H1 (cell line): Measurements from ENCODE around the gene RCC2. TPM values are rescaled to one million over a fixed set of nuclear protein-coding genes. Genes with fewer than 3 reads are reported as not detected.

Source experiments
- CTCF ChIA-PET: fragments of 300-600 bp; sonication (Branson Sonifier 250); formaldehyde crosslinking; loops from one replicate; lab custom pipeline; 2021; ENCODE audit not compliant: partially characterized antibody; lab: Charles Lee
- POLR2A ChIA-PET: fragments of 300-600 bp; sonication (Branson Sonifier 250); formaldehyde crosslinking; loops from one replicate; lab custom pipeline; 2021; ENCODE audit warnings: inconsistent platforms; ENCODE audit not compliant: partially characterized antibody; lab: Charles Lee
- DNase-seq, 2 experiments: peaks; one replicate each; pipeline versions ENCODE4 v3.0.0 to v3.0.0-alpha.2; 2010 to 2022; ENCODE audit warnings: low spot score in 2 of 2, low read depth in 1 of 2, mixed read lengths in 1 of 2
- FAIRE-seq: peaks from 2 replicates; lab custom pipeline; 2011; peaks lifted over from hg19 to GRCh38; lab: Jason Lieb, UNC
- H2AFZ ChIP-seq: 2 replicates; pipeline ENCODE4 v1.8.1; 2012; ENCODE audit warnings: low read length, inconsistent platforms
- H2AK5ac ChIP-seq: 2 replicates; pipeline ENCODE4 v1.6.1; 2013; ENCODE audit warnings: low read depth, low read length
- H2BK120ac ChIP-seq: replicated peaks from 2 replicates; pipeline ENCODE3; 2013; ENCODE audit warnings: low read depth, low read length, inconsistent platforms
- H2BK12ac ChIP-seq: 2 replicates; pipeline ENCODE4 v1.6.1; 2013; ENCODE audit warnings: low read depth, low read length
- H2BK15ac ChIP-seq: 2 replicates; pipeline ENCODE4 v1.6.1; 2013; ENCODE audit warnings: low read length
- H2BK20ac ChIP-seq: 2 replicates; pipeline ENCODE4 v1.6.1; 2013; ENCODE audit warnings: low read length
- H2BK5ac ChIP-seq: 2 replicates; pipeline ENCODE4 v1.6.1; 2013; ENCODE audit warnings: low read depth, low read length
- H3K14ac ChIP-seq: 2 replicates; pipeline ENCODE4 v1.6.1; 2013; ENCODE audit warnings: inconsistent platforms; ENCODE audit not compliant: insufficient read length
- H3K18ac ChIP-seq: 2 replicates; pipeline ENCODE4 v1.6.1; 2013; ENCODE audit warnings: low read length; ENCODE audit errors: extremely low read depth
- H3K23ac ChIP-seq: 2 replicates; pipeline ENCODE4 v1.6.1; 2013; ENCODE audit warnings: inconsistent platforms; ENCODE audit not compliant: insufficient read length
- H3K23me2 ChIP-seq: 2 replicates; pipeline ENCODE4 v1.6.1; 2013; ENCODE audit warnings: low read depth, low read length
- H3K27ac ChIP-seq: 2 replicates; pipeline ENCODE4 v1.6.1; 2011; ENCODE audit warnings: low read depth, low read length, inconsistent platforms
- H3K27me3 ChIP-seq, 4 experiments: replicated peaks in 1 of 4; 1 replicate in 1 of 4; 2 replicates in 3 of 4; pipeline versions ENCODE4 v1.6.1 to v1.8.1; 2011 to 2013; ENCODE audit warnings: low read length in 3 of 4, mild to moderate bottlenecking in 3 of 4, inconsistent platforms in 2 of 4, mixed read lengths in 2 of 4, moderate library complexity in 1 of 4; ENCODE audit not compliant: control insufficient read depth in 3 of 4, insufficient read depth in 3 of 4; ENCODE audit errors: extremely low read depth in 1 of 4
- H3K36me3 ChIP-seq, 4 experiments: 2 replicates each; pipeline versions ENCODE4 v1.6.1 to v1.8.1; 2011 to 2013; ENCODE audit warnings: mild to moderate bottlenecking in 4 of 4, low read length in 3 of 4, moderate library complexity in 2 of 4, control low read depth in 1 of 4, inconsistent platforms in 1 of 4; ENCODE audit not compliant: insufficient read depth in 4 of 4, control insufficient read depth in 2 of 4
- H3K4ac ChIP-seq: replicated peaks from 2 replicates; pipeline ENCODE3; 2013; ENCODE audit warnings: low read length, low read depth, mixed read lengths, inconsistent platforms; ENCODE audit not compliant: insufficient read length
- H3K4me1 ChIP-seq, 4 experiments: replicated peaks in 1 of 4; 1 replicate in 1 of 4; 2 replicates in 3 of 4; pipeline versions ENCODE4 v1.6.1 to v1.8.1; 2011 to 2013; ENCODE audit warnings: low read length in 3 of 4, inconsistent platforms in 2 of 4, mixed read lengths in 1 of 4; ENCODE audit not compliant: insufficient read depth in 4 of 4, control insufficient read depth in 3 of 4
- H3K4me2 ChIP-seq, 2 experiments: 2 replicates each; pipeline versions ENCODE4 v1.6.1 to v1.8.1; 2011 to 2013; ENCODE audit warnings: low read depth in 2 of 2, low read length in 2 of 2, control low read depth in 1 of 2, inconsistent platforms in 1 of 2, mild to moderate bottlenecking in 1 of 2; ENCODE audit not compliant: insufficient read depth in 1 of 2
- H3K4me3 ChIP-seq, 4 experiments: fragments of 200-600, 300-600 bp in 1 of 4; sonication (generic), shearing (Covaris generic), sonication (Bioruptor Twin) in 1 of 4; 2 replicates each; pipeline versions ENCODE4 v1.5.1 to v1.8.1; 2011 to 2016; ENCODE audit warnings: low read length in 4 of 4, low read depth in 3 of 4, control low read depth in 2 of 4, inconsistent platforms in 2 of 4, mild to moderate bottlenecking in 2 of 4, mixed read lengths in 1 of 4, moderate library complexity in 1 of 4; ENCODE audit not compliant: insufficient read depth in 2 of 4; ENCODE audit errors: extremely low read depth in 1 of 4
- H3K56ac ChIP-seq: replicated peaks from 2 replicates; pipeline ENCODE3; 2013; ENCODE audit warnings: low read depth, mild to moderate bottlenecking, mixed read lengths, low read length, inconsistent platforms; ENCODE audit not compliant: insufficient read length
- H3K79me1 ChIP-seq: 2 replicates; pipeline ENCODE4 v1.6.1; 2013; ENCODE audit warnings: low read depth, low read length, control low read depth
- H3K79me2 ChIP-seq, 2 experiments: 2 replicates each; pipeline versions ENCODE4 v1.6.1 to v1.8.1; 2012 to 2013; ENCODE audit warnings: low read length in 2 of 2, mild to moderate bottlenecking in 2 of 2, inconsistent platforms in 1 of 2; ENCODE audit not compliant: insufficient read depth in 2 of 2, control insufficient read depth in 1 of 2
- H3K9ac ChIP-seq, 4 experiments: replicated peaks in 1 of 4; 1 replicate in 1 of 4; 2 replicates in 3 of 4; pipeline versions ENCODE4 v1.6.1 to v1.8.1; 2011 to 2013; ENCODE audit warnings: low read depth in 3 of 4, low read length in 3 of 4, control low read depth in 2 of 4, mild to moderate bottlenecking in 2 of 4, moderate library complexity in 2 of 4, inconsistent platforms in 1 of 4; ENCODE audit errors: extremely low read depth in 1 of 4
- H3K9me3 ChIP-seq, 2 experiments: 2 replicates each; pipeline versions ENCODE4 v1.6.1 to v1.8.1; 2012 to 2013; ENCODE audit warnings: mild to moderate bottlenecking in 2 of 2, moderate library complexity in 2 of 2, control low read depth in 1 of 2, inconsistent platforms in 1 of 2, low read depth in 1 of 2, low read length in 1 of 2, mixed read lengths in 1 of 2; ENCODE audit not compliant: insufficient read depth in 2 of 2
- H4K20me1 ChIP-seq, 2 experiments: replicated peaks in 1 of 2; 2 replicates each; pipeline versions ENCODE3 to v1.8.1; 2011 to 2013; ENCODE audit warnings: inconsistent platforms in 2 of 2, low read length in 2 of 2, mild to moderate bottlenecking in 1 of 2; ENCODE audit not compliant: insufficient read depth in 2 of 2, control insufficient read depth in 1 of 2
- H4K5ac ChIP-seq: 2 replicates; pipeline ENCODE4 v1.6.1; 2013; ENCODE audit warnings: low read length, low read depth, mixed read lengths, inconsistent platforms; ENCODE audit not compliant: insufficient read length
- H4K8ac ChIP-seq: 2 replicates; pipeline ENCODE4 v1.8.0; 2013; ENCODE audit warnings: mild to moderate bottlenecking, moderate library complexity, low read length, inconsistent platforms; ENCODE audit not compliant: insufficient read depth; ENCODE audit errors: extremely low read depth
- H4K91ac ChIP-seq: replicated peaks from 2 replicates; pipeline ENCODE3; 2013; ENCODE audit warnings: low read length, mixed read lengths, inconsistent platforms; ENCODE audit not compliant: insufficient read length
- HDAC6 ChIP-seq: IDR thresholded peaks from one replicate; pipeline ENCODE4 v1.7.1; 2012; ENCODE audit warnings: low read depth, mild to moderate bottlenecking, inconsistent platforms, low read length, moderate library complexity
- POLR2A ChIP-seq, 2 experiments: IDR thresholded peaks; 1 replicate in 1 of 2; 2 replicates in 1 of 2; pipeline ENCODE4 v1.6.1; 2011; ENCODE audit warnings: low read depth in 2 of 2, low read length in 2 of 2, mild to moderate bottlenecking in 2 of 2; ENCODE audit errors: control extremely low read depth in 1 of 2
- POLR2AphosphoS5 ChIP-seq: IDR thresholded peaks from 2 replicates; pipeline ENCODE4 v1.6.1; 2011; ENCODE audit warnings: low read depth, low read length
- SIN3A ChIP-seq, 2 experiments: IDR thresholded peaks in 1 of 2; conservative IDR thresholded peaks in 1 of 2; 2 replicates each; pipeline ENCODE4 v1.6.1; 2011 to 2012; ENCODE audit warnings: low read length in 2 of 2, improper control_type of control experiment in 1 of 2, low read depth in 1 of 2, mild to moderate bottlenecking in 1 of 2
- WGBS, 2 experiments: shearing (Covaris generic) in 1 of 2; methylation state at CpG; one replicate each; pipeline versions ENCODE4 v1.1.6 to v1.1.7; 2013 to 2015; ENCODE audit warnings: low lambda C conversion rate in 2 of 2, mixed read lengths in 2 of 2, inconsistent platforms in 1 of 2, low coverage in 1 of 2, missing lambda C conversion rate in 1 of 2; ENCODE audit not compliant: insufficient replicate concordance in 2 of 2, insufficient coverage in 1 of 2, insufficient read length in 1 of 2; ENCODE audit errors: extremely low coverage in 1 of 2, missing lambda C conversion rate in 1 of 2; 5-methylcytosine and 5-hydroxymethylcytosine counted together
- polyA plus RNA-seq, 7 experiments: library from polyadenylated mRNA; depleted of rRNA in 3 of 7; stranded (reverse) in 5 of 7; unstranded in 2 of 7; fragments of >200 nt in 5 of 7; fragments of 200-250 nt in 2 of 7; gene quantifications; 1 replicate in 5 of 7; 2 replicates in 1 of 7; 4 replicates in 1 of 7; pipeline versions ENCODE4 v1.2.1 to v1.2.3, GENCODE V29; 2011 to 2013; ENCODE audit warnings: missing spikeins in 2 of 7, mixed read lengths in 2 of 7
- total RNA-seq: library from RNA; stranded (reverse); fragmentation: NEBNext Ultra II Directional; extraction: Animal tissue kit (Norgen Biotek cat#: 25700); gene quantifications from 2 replicates; pipeline ENCODE4 v1.2.1, GENCODE V29; 2021
- TF ChIP-seq, protein P1 (sequence below): IDR thresholded peaks from 2 replicates; pipeline ENCODE4 v1.6.1; 2011; ENCODE audit warnings: low read length, improper control_type of control experiment

Gene RCC2
- total and polyA plus RNA-seq, 2 of the 8 experiments (the other 6 are each of a cell fraction or from before 2014, with no cell fraction given), result 229 to 455 TPM

DNA sequence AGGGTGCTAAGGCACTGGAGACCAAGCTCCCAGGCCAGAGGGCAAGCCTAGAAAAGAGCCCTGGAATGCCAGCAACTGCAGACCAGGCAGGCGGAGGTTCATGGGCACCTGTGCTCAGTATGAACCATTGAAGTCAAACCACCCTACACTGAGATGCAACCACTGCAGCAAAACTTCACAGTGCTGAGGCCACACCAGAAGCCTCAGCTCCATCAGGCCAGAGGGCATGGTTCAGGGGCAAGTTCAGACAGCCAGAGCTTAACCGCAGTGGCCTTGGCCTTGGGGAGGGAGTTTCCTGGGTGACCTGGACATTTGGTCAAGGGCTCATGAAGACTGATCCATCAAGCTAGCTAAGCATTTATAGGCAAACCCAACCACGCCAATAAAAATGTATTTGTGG, 7.1 kb downstream of the RCC2 start:
- no peak overlapping the region for H2AK5ac ChIP-seq
- H3K4me2 ChIP-seq, result peak overlapping the region in 1 of 2 experiments; percentile 16; a peak in 1 of 4 replicates
- H2BK15ac ChIP-seq, result no peak overlapping the region
- DNase-seq, result no peak
- peaks cover 18% of the 10 kb centered on the region for H3K79me1 ChIP-seq
- no peak overlapping the region; the same call in 1 of the 2 replicates for H2BK12ac ChIP-seq
- H3K4me3 ChIP-seq, result no peak overlapping the region
- no peak overlapping the region for H3K9ac ChIP-seq
- no peak for FAIRE-seq
- peaks cover 8 to 88% (median 37%) of the 10 kb centered on the region in 4 experiments for H3K36me3 ChIP-seq
- TF ChIP-seq, protein P1, sequence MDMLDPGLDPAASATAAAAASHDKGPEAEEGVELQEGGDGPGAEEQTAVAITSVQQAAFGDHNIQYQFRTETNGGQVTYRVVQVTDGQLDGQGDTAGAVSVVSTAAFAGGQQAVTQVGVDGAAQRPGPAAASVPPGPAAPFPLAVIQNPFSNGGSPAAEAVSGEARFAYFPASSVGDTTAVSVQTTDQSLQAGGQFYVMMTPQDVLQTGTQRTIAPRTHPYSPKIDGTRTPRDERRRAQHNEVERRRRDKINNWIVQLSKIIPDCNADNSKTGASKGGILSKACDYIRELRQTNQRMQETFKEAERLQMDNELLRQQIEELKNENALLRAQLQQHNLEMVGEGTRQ, result no peak
- peak; percentile 72; the same call in 1 of the 2 replicates for TF ChIP-seq POLR2AphosphoS5
- TF ChIP-seq POLR2A (IDR thresholded peaks at IDR 0.05; ENCODE audit: control extremely low read depth in 1 of 2, low read depth in 2 of 2, low read length in 2 of 2), result peak in 1 of 2 experiments; percentile 17; a peak in 2 of 3 replicates
- no peak for TF ChIP-seq HDAC6
- TF ChIP-seq SIN3A (conservative IDR thresholded peaks at IDR 0.05 in 1 of 2, IDR thresholded peaks at IDR 0.05 in 1 of 2; ENCODE audit: low read depth in 1 of 2, low read length in 2 of 2), result no peak
- TF ChIP-seq, all 59 proteins: peak for 2
- no peaks in the 10 kb centered on the region for H3K9me3 ChIP-seq
- peak overlapping the region; percentile 19 for H4K91ac ChIP-seq
- no peak overlapping the region for H2BK120ac ChIP-seq
- peak overlapping the region; percentile 52 for H4K5ac ChIP-seq
- POLR2A ChIA-PET, result interaction anchor here (1.0 to 12.4 kb wide), 12 partner anchors 8 to 115 kb away, joined by 3 to 155 read pairs (median 10); no protein-coding TSS in a partner anchor
- no peaks in the 10 kb centered on the region for H3K27me3 ChIP-seq
- peak overlapping the region; percentile 41; the same call in 1 of the 2 replicates for H2BK5ac ChIP-seq
- H3K79me2 ChIP-seq, result peaks cover 43 to 97% of the 10 kb centered on the region in 2 experiments
- peaks cover 39 to 56% of the 10 kb centered on the region in 2 experiments for H4K20me1 ChIP-seq
- H3K4ac ChIP-seq, result no peak overlapping the region
- peak overlapping the region; percentile 22; the same call in 1 of the 2 replicates for H4K8ac ChIP-seq
- peaks cover 12% of the 10 kb centered on the region for H3K23me2 ChIP-seq
- H2BK20ac ChIP-seq, result no peak overlapping the region
- CTCF ChIA-PET, result interaction anchor here (1.9 to 2.7 kb wide), 3 partner anchors 8 to 54 kb away, joined by 6 to 8 read pairs (median 6); no protein-coding TSS in a partner anchor
- H3K18ac ChIP-seq, result no peak overlapping the region; the same call in 1 of the 2 replicates
- no peak overlapping the region for H3K14ac ChIP-seq
- H3K27ac ChIP-seq, result peak overlapping the region; percentile 4; the same call in 1 of the 2 replicates
- H2AFZ ChIP-seq, result no peak overlapping the region
- 91% methylated on average over 3 of the region's 3 CpGs; no CpG with 5 or more reads in 1 of the 2 experiments for WGBS, 2 experiments
- H3K23ac ChIP-seq, result no peak overlapping the region
- H3K56ac ChIP-seq, result no peak overlapping the region
- H3K4me1 ChIP-seq, result peaks cover 33 to 57% (median 49%) of the 10 kb centered on the region in 4 experiments
